ENCODE data around the gene PUS1. TPM values are rescaled to one million over a fixed set of nuclear protein-coding genes. Genes with fewer than 3 reads are reported as not detected.

The PUS1 gene
- total RNA-seq, 1 donor, result 13.0 TPM

GRCh38 chr12:131904346-131904745 is 24.7 kb upstream of the PUS1 start:
- TF ChIP-seq CTCF (IDR thresholded peaks at IDR 0.05; ENCODE audit: insufficient read depth, low read depth, low read length), result no peak
- DNase-seq (ENCODE audit: low read depth), result no peak
- no peak overlapping the region for H3K4me3 ChIP-seq (ENCODE audit: low read depth, low read length)

DNA sequence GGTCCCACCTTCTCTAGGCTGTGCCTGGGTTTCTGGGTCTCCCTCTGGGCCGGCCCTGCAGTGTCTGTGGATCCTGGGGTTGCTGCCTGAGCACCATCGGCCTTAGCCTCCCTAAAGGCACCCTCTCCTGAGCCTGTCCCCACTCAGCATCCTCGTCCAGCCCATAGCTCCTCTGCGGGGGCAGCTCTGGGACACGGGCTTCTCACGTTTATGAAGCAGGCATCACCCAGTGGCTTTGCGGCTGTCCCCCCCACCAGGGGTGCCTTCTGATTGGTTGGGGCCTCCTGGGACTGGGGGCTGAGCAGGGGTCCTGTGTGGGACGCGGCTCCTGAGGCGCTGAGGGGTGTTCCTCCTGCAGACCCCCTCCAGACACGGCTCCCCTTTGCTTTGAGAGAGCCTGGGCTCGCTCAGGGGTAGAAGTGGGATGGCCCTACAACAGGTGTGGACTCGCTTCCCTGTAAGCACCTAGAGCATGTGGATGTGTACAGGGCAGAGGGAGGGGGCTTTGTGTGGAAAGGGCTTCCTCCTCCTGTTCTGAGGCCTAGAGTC is 23.9 kb upstream of the PUS1 start:
- TF ChIP-seq CTCF (IDR thresholded peaks at IDR 0.05; ENCODE audit: insufficient read depth, low read depth, low read length), result no peak
- H3K4me3 ChIP-seq (ENCODE audit: low read depth, low read length), result no peak overlapping the region
- no peak for DNase-seq (ENCODE audit: low read depth)

- no peak overlapping the region for H3K4me3 ChIP-seq (ENCODE audit: low read depth, low read length)
- no peak for TF ChIP-seq CTCF (IDR thresholded peaks at IDR 0.05; ENCODE audit: insufficient read depth, low read depth, low read length)
- DNase-seq (ENCODE audit: low read depth), result no peak
These were observed 23.4 kb upstream of the PUS1 start for GRCh38 chr12:131905630-131906091.

- DNase-seq (ENCODE audit: low read depth), result no peak
- TF ChIP-seq CTCF (IDR thresholded peaks at IDR 0.05; ENCODE audit: insufficient read depth, low read depth, low read length), result no peak
- no peak overlapping the region for H3K4me3 ChIP-seq (ENCODE audit: low read depth, low read length)
These were observed 21.5 kb upstream of the PUS1 start for GRCh38 chr12:131907379-131908091.

- DNase-seq (ENCODE audit: low read depth), result no peak
- no peak overlapping the region for H3K4me3 ChIP-seq (ENCODE audit: low read depth, low read length)
- TF ChIP-seq CTCF (IDR thresholded peaks at IDR 0.05; ENCODE audit: insufficient read depth, low read depth, low read length), result no peak
These were observed 20.7 kb upstream of the PUS1 start for GRCh38 chr12:131908092-131909080.

DNA sequence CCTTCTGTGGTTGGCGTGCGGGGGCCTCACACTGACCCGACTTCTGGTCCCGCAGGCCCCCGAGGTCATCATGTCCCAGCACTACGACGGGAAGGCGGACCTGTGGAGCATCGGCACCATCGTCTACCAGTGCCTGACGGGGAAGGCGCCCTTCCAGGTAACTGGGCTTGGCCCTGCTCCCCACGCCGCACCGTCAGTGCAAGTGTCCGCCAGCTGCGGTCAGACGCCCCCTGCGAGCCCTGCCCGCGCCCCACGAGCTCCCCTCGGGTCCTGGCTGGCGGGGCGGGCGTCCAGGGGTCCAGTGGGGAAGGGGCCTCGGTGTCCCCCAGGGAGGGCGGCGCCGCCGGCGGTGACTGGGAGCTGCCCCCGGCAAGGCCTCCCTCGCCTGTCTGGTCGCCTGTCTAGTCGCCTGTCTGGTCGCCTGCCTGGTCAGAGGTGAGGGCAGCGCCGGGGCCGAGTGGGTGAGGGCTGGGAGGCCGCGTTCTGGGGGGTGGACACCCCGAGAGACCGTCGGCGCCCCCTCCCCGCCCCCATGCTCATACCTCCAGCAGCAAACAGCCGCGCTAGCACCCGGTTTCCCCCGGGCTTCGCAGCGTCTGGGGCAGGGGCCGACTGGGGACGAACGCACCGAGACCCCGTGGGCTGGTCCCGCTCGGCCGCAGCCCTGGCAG is 19.9 kb upstream of the PUS1 start:
- no peak for TF ChIP-seq CTCF (IDR thresholded peaks at IDR 0.05; ENCODE audit: insufficient read depth, low read depth, low read length)
- no peak for DNase-seq (ENCODE audit: low read depth)

More for the DNA sequence above, 19.9 kb upstream of the PUS1 start:
- H3K4me3 ChIP-seq (ENCODE audit: low read depth, low read length), result no peak overlapping the region
